Left ventricle myocardium inferior (tissue), 1 donor: ENCODE results near the gene NBAS. TPM values are rescaled to one million over a fixed set of nuclear protein-coding genes. Genes with fewer than 3 reads are reported as not detected.

Experiments
- DNase-seq: peaks from one replicate; pipeline ENCODE4 v3.0.0-alpha.2; 2020
- H3K27ac ChIP-seq: fragments of 200-600 bp; replicated peaks from 2 replicates; pipeline ENCODE4 v1.8.0; 2021
- H3K27me3 ChIP-seq: fragments of 200-600 bp; 2 replicates; pipeline ENCODE4 v1.8.0; 2021; ENCODE audit warnings: low read depth
- H3K36me3 ChIP-seq: fragments of 200-600 bp; 2 replicates; pipeline ENCODE4 v1.8.0; 2021
- H3K4me1 ChIP-seq: fragments of 200-600 bp; 2 replicates; pipeline ENCODE4 v1.8.0; 2021
- H3K4me3 ChIP-seq: fragments of 200-600 bp; 2 replicates; pipeline ENCODE4 v1.8.0; 2021; ENCODE audit warnings: mild to moderate bottlenecking, moderate library complexity
- H3K9me3 ChIP-seq: fragments of 200-600 bp; replicated peaks from 2 replicates; pipeline ENCODE4 v1.8.0; 2021
- intact Hi-C: fragments of 100-400 bp; cut with micrococcal nuclease; formaldehyde crosslinking; loops from one replicate; pipeline ENCODE4 v1.11.0; 2022
- total RNA-seq: library from RNA; stranded (reverse); fragmentation: NEBNext Ultra II Directional; extraction: Animal tissue kit (Norgen Biotek cat#: 25700); gene quantifications from one replicate; pipeline ENCODE4 v1.2.1, GENCODE V29; 2021
- TF ChIP-seq, protein P1 (sequence below): fragments of 200-600 bp; IDR thresholded peaks from 2 replicates; pipeline ENCODE4 v1.8.0; 2021; ENCODE audit warnings: antibody characterized with exemption, mild to moderate bottlenecking, borderline replicate concordance
- donor health status: DM: no; HTN: yes; CAD: no; lungs with severe emphysema.

NBAS gene
- total RNA-seq, 1 donor from 2014 or later = 50.6 TPM

DNA sequence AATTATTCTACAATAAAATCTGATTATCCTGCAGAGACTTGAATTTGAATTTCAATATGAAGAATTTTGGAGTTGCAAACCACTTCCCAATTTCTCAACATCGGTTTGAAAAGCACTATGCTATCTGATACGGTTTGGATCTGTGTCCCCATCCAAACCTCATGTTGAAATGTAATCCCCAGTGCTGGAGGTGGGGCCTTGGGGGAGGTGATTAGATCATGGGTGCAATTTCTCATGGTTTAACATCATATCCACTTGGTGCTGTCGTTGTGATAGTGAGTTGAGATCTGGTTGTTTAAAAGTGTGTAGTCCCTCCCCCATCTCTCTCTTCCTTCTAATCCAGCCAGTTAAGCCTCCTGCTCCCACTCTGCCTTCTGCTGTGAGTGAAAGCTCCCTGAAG lies 205.7 kb downstream of the NBAS start:
- Histone ChIP-seq H3K9me3 (no peaks in the 10 kb centered on the region), H3K4me3 (no peak overlapping the region), H3K27ac (no peak overlapping the region), H3K27me3 (no peaks in the 10 kb centered on the region), H3K36me3 (peaks cover 37% of the 10 kb centered on the region), H3K4me1 (no peaks in the 10 kb centered on the region)
- DNase-seq = no peak
- intact Hi-C loops = no loop called here
- TF ChIP-seq, protein P1, sequence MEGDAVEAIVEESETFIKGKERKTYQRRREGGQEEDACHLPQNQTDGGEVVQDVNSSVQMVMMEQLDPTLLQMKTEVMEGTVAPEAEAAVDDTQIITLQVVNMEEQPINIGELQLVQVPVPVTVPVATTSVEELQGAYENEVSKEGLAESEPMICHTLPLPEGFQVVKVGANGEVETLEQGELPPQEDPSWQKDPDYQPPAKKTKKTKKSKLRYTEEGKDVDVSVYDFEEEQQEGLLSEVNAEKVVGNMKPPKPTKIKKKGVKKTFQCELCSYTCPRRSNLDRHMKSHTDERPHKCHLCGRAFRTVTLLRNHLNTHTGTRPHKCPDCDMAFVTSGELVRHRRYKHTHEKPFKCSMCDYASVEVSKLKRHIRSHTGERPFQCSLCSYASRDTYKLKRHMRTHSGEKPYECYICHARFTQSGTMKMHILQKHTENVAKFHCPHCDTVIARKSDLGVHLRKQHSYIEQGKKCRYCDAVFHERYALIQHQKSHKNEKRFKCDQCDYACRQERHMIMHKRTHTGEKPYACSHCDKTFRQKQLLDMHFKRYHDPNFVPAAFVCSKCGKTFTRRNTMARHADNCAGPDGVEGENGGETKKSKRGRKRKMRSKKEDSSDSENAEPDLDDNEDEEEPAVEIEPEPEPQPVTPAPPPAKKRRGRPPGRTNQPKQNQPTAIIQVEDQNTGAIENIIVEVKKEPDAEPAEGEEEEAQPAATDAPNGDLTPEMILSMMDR = no peak

DNA sequence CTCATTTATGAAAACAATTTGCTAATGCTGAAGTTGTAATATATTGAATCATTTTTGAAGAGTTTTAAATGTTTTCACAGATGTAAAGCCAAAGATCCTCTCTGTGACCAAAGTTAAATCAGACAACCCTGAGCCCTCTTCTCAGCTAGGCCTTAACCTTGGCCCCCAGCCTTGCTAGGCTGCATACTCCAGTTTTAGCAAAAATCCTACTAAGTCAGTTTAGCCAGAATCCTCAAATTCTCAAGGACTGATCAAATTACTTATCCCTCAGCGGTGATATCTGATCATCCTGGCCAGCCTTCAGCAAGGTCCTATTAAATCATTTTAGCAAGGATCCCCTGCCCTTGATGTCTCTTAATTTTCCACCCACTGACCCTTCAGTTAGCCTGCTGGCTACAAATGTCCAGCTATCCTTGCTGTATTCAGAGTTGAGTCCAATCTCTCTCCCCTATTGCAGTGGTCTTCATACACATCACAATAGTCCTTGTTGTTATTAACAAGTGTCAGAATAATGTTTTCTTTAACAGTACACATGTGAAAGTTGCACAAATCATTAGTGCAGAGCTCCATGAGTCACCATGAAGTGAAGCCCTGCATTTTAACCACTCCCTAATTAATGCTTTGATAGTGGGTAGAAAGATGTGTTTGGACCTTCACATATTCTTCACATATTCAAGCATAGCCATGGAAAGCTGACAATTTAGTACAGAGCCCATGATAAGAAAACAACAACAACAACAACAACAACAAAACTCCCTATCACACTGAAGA lies 206.4 kb downstream of the NBAS start:
- H3K27me3 ChIP-seq = no peaks in the 10 kb centered on the region
- no peak overlapping the region for H3K27ac ChIP-seq
- no peaks in the 10 kb centered on the region for H3K9me3 ChIP-seq
- no peak overlapping the region for H3K4me3 ChIP-seq
- TF ChIP-seq, protein P1 = no peak
- no peaks in the 10 kb centered on the region for H3K4me1 ChIP-seq
- peaks cover 43% of the 10 kb centered on the region for H3K36me3 ChIP-seq
- intact Hi-C loops = no loop called here
- no peak for DNase-seq

DNA sequence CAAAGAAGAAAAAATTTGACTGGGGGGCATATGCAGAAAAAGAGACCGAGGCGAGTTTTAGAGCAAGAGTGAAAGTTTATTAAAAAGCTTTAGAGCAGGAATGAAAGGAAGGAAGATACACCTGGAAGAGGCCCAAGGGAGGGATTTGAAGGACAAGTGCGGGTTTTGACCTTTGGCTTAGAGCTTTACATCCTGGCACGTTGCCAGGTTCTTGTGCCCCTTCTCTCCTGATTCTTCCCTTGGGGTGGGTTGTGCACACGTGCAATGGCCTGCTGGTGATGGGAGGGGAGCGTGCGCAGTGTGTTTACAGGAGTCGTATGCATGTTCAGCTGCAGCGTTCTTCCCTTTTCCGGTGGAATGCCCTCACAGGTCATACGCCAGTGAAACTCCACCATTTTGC lies 208.8 kb downstream of the NBAS start:
- TF ChIP-seq, protein P1 = no peak
- Histone ChIP-seq H3K36me3 (peaks cover 47% of the 10 kb centered on the region), H3K4me1 (no peaks in the 10 kb centered on the region), H3K27me3 (no peaks in the 10 kb centered on the region), H3K4me3 (no peak overlapping the region), H3K9me3 (no peaks in the 10 kb centered on the region), H3K27ac (no peak overlapping the region)
- intact Hi-C loops = no loop called here
- DNase-seq = no peak

DNA sequence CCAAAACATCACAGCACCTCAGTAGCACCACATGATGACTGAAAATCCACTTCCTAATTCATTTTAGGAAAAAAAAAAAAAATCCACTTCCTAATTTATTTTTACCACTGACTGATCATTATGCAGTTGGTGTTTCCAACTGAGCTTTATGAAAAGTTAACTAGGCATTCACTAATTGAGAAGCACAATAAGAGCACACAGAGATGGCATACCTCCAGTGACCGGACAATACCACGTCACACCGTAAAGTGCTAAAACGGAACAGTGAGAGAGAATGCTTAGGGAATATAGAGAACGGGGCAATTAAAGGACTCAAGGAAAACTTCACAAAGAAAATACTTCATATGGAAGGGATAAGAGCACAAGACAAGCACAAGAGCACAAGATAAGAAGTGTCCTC lies 212.5 kb downstream of the NBAS start:
- TF ChIP-seq, protein P1 = no peak

DNA sequence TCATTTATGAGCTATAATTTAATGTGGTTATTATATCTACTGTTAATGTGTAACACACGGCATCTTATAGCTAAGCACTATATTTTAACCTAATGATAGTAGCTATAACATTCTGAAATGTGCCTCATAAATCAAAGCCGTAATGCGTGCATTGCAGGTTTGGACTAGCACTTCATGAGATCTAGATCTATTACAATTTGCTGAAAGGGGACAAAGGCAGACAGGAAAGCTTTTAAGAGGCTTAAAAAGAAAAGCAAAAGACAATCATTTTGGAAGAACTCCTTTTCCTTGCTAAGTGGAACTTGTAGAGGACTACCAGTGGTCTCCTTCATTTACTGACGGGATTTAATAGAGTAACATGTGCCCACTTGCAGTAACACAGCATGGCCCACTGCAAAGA lies 213.1 kb downstream of the NBAS start:
- TF ChIP-seq, protein P1 = no peak
- peaks cover 40% of the 10 kb centered on the region for H3K36me3 ChIP-seq
- intact Hi-C loops = no loop called here
- no peak overlapping the region for H3K27ac ChIP-seq
- no peak for DNase-seq
- H3K4me3 ChIP-seq = no peak overlapping the region
- no peaks in the 10 kb centered on the region for H3K27me3 ChIP-seq
- no peaks in the 10 kb centered on the region for H3K4me1 ChIP-seq
- peaks cover 17% of the 10 kb centered on the region for H3K9me3 ChIP-seq

More for the DNA sequence above, 212.5 kb downstream of the NBAS start:
- DNase-seq = no peak
- H3K27me3 ChIP-seq = no peaks in the 10 kb centered on the region
- intact Hi-C loops = no loop called here
- H3K4me1 ChIP-seq = no peaks in the 10 kb centered on the region
- H3K36me3 ChIP-seq = peaks cover 40% of the 10 kb centered on the region
- peaks cover 17% of the 10 kb centered on the region for H3K9me3 ChIP-seq
- H3K27ac ChIP-seq = no peak overlapping the region
- no peak overlapping the region for H3K4me3 ChIP-seq
